Gastroesophageal sphincter (tissue), 2 donors: Measurements from ENCODE around the gene MBTD1.

Source experiments
- POLR2A ChIP-seq, 2 donors: fragments of 450-650 bp; IDR thresholded peaks; one replicate each; pipeline ENCODE4 v1.6.1; 2017; ENCODE audit warnings: antibody characterized with exemption in 2 of 2, mild to moderate bottlenecking in 2 of 2, moderate library complexity in 1 of 2
- POLR2AphosphoS5 ChIP-seq: sonication (generic); formaldehyde crosslinking; IDR thresholded peaks from one replicate; pipeline ENCODE4 v1.6.1; 2017; ENCODE audit warnings: antibody characterized with exemption

GRCh38 chr17:51203838-51204237 is 56.0 kb downstream of the MBTD1 start:
- TF ChIP-seq POLR2A (IDR thresholded peaks at IDR 0.05) (no peak), POLR2AphosphoS5 (no peak)
